ENCODE results near the gene ETV3L.
A peak's percentile ranks its signal among the peaks of the same experiment; 100 is the strongest.
"Not testable (repeated sequence)": the region's sequence is repeated elsewhere in the genome, so short reads cannot be mapped to it uniquely, and the experiment has no call there.

Gene ETV3L

DNA sequence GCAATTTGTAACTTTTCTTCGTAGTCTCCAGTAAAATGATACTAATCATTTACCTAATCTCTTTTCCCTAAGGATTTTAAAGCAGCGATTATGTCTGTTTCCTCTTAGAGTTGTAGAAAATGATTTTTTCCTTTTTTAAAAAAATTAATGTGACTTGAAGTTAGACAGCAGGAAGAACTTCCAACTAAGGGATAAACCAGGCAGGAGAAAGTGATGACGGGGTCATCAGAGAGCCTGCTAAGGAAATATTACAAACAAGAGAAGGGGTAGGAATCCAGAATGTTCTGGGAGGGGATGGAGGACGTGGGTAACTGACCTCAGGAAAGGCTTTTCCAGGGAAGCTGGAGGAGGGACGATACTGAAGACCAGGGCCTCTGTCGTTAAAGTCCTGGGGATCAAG lies 8.8 kb upstream of the ETV3L start:
- no peak for TF ChIP-seq JUND (IDR thresholded peaks at IDR 0.05; ENCODE audit: low read depth)
- in situ Hi-C loops (cut with HindIII; ENCODE audit: low pct_unique_long_range_greater_than_20kb, low sequenced_read_pairs), result no loop called here
- DNase-seq (ENCODE audit: low read depth in 1 of 2, low spot score in 1 of 2), result no peak

DNA sequence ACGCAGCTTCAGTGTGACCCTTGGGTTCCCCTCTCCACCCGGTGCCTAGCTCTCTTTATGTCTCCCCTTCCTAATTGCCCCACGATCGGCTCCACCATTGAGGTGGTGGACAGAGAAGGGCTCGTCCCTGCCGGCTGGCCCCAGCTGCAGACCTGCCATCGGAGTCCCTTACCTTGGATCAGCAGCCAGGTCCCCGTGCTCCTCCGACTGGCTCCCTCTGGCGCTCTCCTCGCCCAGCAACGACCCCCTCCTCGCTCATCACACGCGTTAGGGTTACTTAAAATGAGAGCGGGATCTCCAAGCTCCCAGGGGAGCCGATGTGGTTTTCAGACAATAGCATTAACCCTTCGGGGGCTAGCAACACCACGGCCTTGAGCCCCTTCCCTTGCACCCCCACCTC lies 8.1 kb upstream of the ETV3L start:
- TF ChIP-seq JUND (IDR thresholded peaks at IDR 0.05; ENCODE audit: low read depth), result no peak
- in situ Hi-C loops (cut with HindIII; ENCODE audit: low pct_unique_long_range_greater_than_20kb, low sequenced_read_pairs), result no loop called here
- DNase-seq (ENCODE audit: low read depth in 1 of 2, low spot score in 1 of 2), result no peak

DNA sequence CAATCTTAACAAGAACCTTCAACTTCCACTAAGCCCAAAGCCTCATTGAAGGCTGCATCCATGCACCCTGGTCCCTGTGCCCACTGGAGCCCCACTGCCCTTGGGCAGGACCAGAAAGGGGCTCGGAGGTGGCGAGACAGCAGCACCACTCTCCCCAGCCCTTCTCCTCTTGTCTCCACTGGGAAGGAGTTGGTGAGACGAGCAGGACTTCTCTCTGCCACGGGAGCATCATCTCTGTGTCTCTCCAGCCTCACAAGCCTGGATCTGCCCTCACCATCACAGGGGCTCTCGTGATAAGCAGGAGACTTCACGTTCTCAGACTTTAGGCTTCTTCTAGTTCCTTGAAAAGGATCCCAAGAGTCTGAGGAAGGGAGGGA lies 7.2 kb upstream of the ETV3L start:
- TF ChIP-seq JUND (IDR thresholded peaks at IDR 0.05; ENCODE audit: low read depth), result no peak
- no peak for DNase-seq (ENCODE audit: low read depth in 1 of 2, low spot score in 1 of 2)
- in situ Hi-C loops (cut with HindIII; ENCODE audit: low pct_unique_long_range_greater_than_20kb, low sequenced_read_pairs), result no loop called here

DNA sequence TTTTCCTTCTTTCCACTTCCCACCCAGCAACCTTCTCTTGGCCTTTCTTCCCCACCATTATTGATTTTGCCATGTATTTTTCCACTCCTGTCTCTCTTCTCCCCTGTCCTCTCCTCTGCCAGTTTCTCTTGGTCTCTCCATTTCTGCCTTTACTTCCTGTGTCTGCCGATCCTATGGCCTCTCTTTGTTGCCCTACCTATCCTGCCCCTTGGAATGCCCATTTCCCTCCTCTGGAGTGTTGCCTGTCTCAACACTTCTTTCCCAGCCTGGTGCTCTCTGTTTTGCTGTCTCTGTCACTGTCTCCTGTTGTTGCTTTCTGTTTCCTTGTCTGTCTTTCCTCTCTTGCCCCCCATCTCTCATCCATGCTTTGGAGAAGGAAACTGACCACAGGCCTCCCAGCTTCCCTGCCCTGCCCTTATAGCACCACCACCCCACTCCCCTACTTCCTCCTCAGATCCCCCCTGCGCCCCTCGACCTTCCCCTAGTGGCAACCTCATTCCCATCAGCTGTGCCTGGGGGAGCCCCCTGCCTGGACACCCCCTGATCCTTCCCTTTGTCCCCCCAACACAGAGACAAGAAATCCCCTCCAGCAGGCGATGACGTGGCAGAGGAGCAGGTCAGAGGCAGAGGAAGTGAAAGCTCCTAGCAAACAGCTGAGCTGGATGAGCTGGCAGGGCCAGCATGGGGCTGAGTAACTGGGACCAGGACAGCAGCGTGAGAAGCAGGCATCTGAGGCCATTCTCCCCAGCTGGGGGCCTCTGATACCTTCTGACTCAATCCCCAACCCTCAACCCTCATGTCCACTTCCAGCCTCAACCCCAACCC lies 6.6 kb upstream of the ETV3L start:
- peak in 1 of 2 experiments; percentile 20 for DNase-seq (ENCODE audit: low read depth in 1 of 2, low spot score in 1 of 2)
- in situ Hi-C loops (cut with HindIII; ENCODE audit: low pct_unique_long_range_greater_than_20kb, low sequenced_read_pairs), result no loop called here
- no peak for TF ChIP-seq JUND (IDR thresholded peaks at IDR 0.05; ENCODE audit: low read depth)

DNA sequence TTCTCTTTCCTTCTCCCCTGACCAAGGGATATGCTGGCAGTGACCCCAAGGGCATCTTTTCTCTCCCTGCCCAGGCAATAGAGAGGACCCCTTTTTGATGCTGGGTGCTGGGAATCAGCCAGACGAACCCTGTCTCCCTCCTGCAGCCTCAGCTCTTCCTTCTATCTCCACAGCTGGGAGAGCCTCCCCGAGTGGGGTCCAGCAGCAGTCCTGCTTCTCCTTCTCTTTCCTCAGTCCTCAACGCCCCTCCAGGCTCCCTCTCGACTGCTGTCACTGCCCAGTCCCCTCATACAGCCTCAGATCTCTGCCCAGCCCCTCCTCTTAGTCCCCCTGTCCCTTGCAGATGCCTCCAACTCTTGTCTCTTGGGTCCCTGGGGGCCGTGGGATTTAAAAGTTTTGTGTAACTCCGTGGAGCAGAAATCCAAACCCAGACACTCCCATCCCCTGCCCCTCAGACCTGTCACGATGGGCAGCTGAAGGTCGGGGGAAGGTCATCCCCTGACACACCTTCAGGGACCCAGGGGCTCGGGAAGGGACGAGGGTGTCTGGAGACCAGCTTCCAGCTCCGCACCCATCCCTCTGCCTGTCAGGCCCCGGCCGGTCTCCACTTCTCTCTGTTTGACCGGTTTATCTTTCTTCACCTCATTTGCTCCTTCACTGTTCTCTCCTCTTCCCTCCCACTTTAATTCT lies 5.8 kb upstream of the ETV3L start:
- in situ Hi-C loops (cut with HindIII; ENCODE audit: low pct_unique_long_range_greater_than_20kb, low sequenced_read_pairs), result no loop called here
- no peak for DNase-seq (ENCODE audit: low read depth in 1 of 2, low spot score in 1 of 2)
- no peak for TF ChIP-seq JUND (IDR thresholded peaks at IDR 0.05; ENCODE audit: low read depth)

DNA sequence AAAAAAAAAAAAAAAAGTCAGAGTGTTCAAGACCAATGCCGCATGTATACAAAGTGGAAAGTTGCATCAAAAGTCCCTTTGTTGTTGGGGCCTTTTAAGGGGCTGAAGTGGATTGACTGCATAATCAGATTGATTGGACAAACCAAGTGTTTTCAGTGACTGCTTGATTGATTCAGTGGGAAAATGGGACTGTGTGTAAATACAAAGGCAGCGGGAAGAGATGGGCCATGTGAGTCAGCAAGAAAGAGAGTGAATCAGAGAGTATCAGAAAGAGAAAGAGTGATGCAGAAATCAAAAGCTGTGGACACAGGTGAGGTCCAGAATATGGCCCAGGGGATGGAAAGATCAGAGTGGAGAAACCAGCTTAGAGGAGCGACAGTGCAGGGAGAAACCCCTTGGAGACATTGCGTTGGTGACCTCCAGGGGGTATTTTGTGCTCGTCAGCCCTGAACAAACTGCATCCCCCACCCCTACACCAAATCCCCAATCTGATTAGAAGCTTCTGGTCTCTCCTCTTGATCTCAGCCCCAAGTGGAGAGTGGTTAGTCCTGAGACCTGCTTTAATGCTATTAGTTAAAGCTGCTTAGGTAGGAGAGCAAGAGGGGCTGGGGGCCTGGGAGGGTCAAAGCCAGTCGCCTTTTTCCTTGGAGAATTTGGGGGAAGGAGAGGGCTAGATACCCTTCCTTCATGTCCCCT lies 5.1 kb upstream of the ETV3L start:
- no peak for DNase-seq (ENCODE audit: low read depth in 1 of 2, low spot score in 1 of 2)
- TF ChIP-seq JUND (IDR thresholded peaks at IDR 0.05; ENCODE audit: low read depth), result no peak
- in situ Hi-C loops (cut with HindIII; ENCODE audit: low pct_unique_long_range_greater_than_20kb, low sequenced_read_pairs), result no loop called here

DNA sequence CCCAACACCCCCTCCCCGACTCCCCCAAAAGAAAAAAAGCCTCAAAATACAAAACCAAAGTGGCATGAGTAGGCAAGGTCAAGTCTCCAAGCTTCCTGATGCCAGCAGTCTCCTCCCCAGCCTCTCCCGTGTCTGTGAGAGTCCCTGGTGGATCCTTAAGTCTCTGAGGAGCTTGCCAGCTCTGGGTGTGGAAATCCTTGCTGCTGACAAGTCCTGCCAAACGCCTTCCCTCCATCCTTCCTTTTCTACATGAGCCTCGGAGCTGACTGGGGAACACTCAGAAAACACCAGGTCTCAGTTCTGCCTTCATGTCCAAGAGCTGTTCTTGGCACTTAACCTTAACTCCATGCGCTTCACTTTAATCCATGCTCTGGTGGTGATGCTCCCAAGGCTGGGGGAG lies 3.7 kb upstream of the ETV3L start:
- no peak for TF ChIP-seq JUND (IDR thresholded peaks at IDR 0.05; ENCODE audit: low read depth)
- in situ Hi-C loops (cut with HindIII; ENCODE audit: low pct_unique_long_range_greater_than_20kb, low sequenced_read_pairs), result no loop called here
- DNase-seq (ENCODE audit: low read depth in 1 of 2, low spot score in 1 of 2), result no peak

DNA sequence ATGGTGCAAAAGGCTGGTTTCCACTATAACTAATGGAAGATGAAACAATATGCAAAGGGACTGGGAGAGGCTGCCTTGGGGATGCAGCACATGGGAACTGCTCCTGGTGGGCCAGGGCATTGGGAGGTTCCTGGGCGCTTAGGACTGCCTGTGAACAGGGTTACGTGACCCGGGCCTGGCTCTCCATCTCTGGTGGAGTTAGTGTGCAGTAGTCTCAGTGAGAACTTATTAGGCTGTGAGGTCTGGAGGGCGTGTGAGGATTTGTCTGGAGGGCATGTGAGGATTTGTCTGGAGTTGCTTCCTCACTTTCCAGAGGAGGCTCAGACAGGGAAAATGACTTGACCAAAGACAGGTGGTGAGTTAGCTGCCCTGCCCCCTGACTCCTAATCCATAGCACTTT lies 1.5 kb upstream of the ETV3L start:
- no peak for DNase-seq (ENCODE audit: low read depth in 1 of 2, low spot score in 1 of 2)
- in situ Hi-C loops (cut with HindIII; ENCODE audit: low pct_unique_long_range_greater_than_20kb, low sequenced_read_pairs), result no loop called here
- no peak for TF ChIP-seq JUND (IDR thresholded peaks at IDR 0.05; ENCODE audit: low read depth)

DNA sequence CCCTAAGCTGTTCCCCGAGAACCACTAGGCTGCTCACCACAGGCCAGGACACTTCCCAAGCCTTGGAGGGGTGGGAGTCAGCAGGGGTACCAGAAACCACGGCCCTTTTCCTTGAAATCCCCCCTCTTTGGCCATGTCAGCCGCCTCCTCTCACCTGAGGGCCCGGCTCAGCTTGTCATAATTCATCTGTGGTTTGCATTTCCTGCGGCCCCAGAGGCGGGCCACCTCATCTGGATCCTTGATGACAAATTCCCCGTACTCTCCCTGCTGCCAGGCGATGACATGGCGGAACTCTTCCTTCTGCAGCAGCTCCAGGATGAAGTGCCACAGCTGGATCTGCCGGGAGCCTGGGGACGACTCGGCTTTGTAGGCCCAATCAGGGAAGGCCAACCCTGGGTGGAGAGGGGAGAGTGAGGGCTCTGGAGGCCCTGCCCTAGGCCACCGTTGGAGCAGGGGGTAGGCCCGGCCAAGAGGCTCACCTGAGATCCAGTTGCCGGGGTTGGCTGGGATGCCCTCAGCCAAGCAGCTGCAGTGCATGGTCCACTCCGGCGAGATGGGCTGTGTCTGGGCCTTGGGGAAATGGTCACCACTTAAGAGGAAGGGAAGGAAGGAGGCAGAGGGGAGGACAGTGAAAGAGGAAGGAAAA lies 498 bp downstream of the ETV3L start:
- in situ Hi-C loops (cut with HindIII; ENCODE audit: low pct_unique_long_range_greater_than_20kb, low sequenced_read_pairs); DNase-seq (ENCODE audit: low read depth in 1 of 2, low spot score in 1 of 2): not testable (repeated sequence)

DNA sequence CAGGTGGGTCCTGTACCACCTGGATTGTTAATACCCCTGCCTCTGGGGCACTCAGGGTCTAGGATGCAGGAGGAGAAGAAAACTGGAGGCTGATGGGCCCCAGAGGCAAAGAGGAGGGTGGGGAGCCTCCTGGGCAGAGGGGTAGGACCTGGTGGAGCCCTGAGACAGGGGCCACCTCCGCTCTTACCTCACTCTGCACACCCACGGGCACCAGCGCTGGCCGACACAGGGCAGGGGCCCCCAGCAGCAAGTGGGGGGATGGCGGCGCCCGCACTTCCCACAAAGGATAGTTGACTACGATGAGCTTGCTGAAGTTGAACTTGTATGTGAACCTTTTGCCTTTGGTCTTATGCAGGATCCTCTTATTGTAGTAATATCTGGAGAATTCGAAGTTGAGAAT lies 1.1 kb downstream of the ETV3L start:
- in situ Hi-C loops (cut with HindIII; ENCODE audit: low pct_unique_long_range_greater_than_20kb, low sequenced_read_pairs), result no loop called here
- TF ChIP-seq JUND (IDR thresholded peaks at IDR 0.05; ENCODE audit: low read depth), result no peak
- DNase-seq (ENCODE audit: low read depth in 1 of 2, low spot score in 1 of 2), result no peak

DNA sequence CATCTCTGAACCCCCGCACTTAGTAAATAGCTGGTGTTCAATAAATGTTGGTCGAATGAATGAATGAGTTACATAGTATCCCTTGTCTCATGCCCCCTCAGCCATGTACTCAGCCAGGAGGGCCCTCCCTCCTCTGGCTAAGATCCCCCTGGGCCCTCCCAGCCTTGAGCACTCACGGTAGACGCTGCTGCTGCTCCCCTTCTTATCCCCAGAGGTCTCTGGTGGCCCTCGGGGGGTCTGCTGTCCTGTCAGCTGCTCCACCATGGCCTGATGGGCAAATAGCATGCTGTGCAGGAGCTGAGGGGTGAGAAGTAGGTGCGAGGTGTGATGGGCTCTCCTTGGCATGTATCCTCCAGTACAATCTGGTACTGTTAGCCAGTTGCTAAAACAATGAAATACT lies 1.9 kb downstream of the ETV3L start:
- TF ChIP-seq JUND (IDR thresholded peaks at IDR 0.05; ENCODE audit: low read depth), result no peak
- no peak for DNase-seq (ENCODE audit: low read depth in 1 of 2, low spot score in 1 of 2)
- in situ Hi-C loops (cut with HindIII; ENCODE audit: low pct_unique_long_range_greater_than_20kb, low sequenced_read_pairs), result no loop called here

DNA sequence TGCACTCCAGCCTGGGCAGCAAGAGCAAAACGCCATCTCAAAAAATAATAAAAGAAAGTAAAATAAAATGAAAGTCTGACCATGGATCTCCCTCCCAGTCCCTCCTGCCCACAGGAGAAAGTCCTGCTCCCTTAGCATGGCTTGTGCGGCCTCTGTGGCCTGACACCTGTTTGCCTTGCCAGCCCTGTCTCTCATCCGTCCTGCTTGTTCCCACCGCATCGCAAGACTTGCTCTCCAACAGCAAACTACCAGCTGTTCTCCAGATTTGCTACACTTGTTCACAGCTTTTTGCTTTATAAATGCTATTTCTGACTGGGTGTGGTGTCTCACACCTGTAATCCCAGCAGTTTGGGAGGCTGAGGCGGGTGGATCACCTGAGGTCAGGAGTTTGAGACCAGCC lies 2.7 kb downstream of the ETV3L start:
- in situ Hi-C loops (cut with HindIII; ENCODE audit: low pct_unique_long_range_greater_than_20kb, low sequenced_read_pairs), result no loop called here
- no peak for DNase-seq (ENCODE audit: low read depth in 1 of 2, low spot score in 1 of 2)
- no peak for TF ChIP-seq JUND (IDR thresholded peaks at IDR 0.05; ENCODE audit: low read depth)

DNA sequence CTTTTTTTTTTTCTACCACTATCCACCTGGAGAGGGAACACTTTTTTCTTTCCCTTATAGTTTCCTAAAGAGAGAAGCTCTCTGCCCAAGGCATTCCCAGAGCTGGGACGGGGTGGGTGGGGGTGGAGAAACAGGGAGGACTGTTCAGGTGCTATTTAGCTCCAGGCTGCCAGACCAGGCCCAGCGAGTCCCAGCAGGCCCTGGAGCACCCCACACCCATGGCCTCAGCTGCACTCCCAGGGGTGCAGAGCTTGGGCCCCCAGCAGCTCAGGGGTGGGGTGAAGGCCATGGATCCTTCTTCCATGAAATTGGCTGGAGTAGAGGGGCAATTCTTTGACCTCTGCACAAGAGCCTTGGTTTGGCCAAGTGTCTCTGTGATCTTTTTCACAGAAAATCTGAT lies 4.1 kb downstream of the ETV3L start:
- no peak for TF ChIP-seq JUND (IDR thresholded peaks at IDR 0.05; ENCODE audit: low read depth)
- no peak for DNase-seq (ENCODE audit: low read depth in 1 of 2, low spot score in 1 of 2)
- in situ Hi-C loops (cut with HindIII; ENCODE audit: low pct_unique_long_range_greater_than_20kb, low sequenced_read_pairs), result no loop called here
